Measurements from ENCODE around the gene TXNDC8. TPM values are rescaled to one million over a fixed set of nuclear protein-coding genes. Genes with fewer than 3 reads are reported as not detected.

The TXNDC8 gene
- total RNA-seq, 1 experiment from 2014 or later = not detected

DNA sequence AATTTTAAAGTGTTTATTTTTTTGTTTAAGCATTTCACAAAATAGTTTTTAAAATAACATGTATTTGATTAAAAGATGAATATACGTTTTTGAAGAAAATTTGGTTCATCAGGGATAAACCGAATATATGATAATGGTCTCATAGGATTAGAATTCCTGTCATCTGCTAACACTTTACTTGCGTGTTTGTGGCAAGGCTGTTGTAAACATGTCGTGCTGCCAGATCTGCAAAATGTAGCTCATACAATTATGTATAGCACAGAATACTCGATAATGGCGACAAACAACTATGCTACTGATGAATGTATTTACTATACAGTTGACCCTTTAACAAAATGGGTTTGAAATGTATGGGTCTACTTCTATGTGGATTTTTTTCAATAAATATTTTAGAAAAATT, 7.2 kb upstream of the TXNDC8 start:
- H3K9me3 ChIP-seq (ENCODE audit: control insufficient read depth in 1 of 2, insufficient read depth in 1 of 2, low read depth in 1 of 2, low read length in 2 of 2) = no peaks in the 10 kb centered on the region
- no peaks in the 10 kb centered on the region for H3K4me1 ChIP-seq (ENCODE audit: control insufficient read depth in 1 of 2, insufficient read depth in 2 of 2, low read length in 2 of 2)
- intact Hi-C loops (cut with micrococcal nuclease) = no loop called here
- H2AFZ ChIP-seq (ENCODE audit: low read depth, low read length, poor library complexity, severe bottlenecking) = no peak overlapping the region
- no peak for TF ChIP-seq ZFX (IDR thresholded peaks at IDR 0.05)
- TF ChIP-seq SP1 (IDR thresholded peaks at IDR 0.05; ENCODE audit: low read depth) = no peak
- no peak for TF ChIP-seq ATF3 (IDR thresholded peaks at IDR 0.05)
- no peak for TF ChIP-seq JUND (IDR thresholded peaks at IDR 0.05)
- no peak for TF ChIP-seq SIN3A (IDR thresholded peaks at IDR 0.05; ENCODE audit: low read depth)
- no peak for TF ChIP-seq FOSL1 (IDR thresholded peaks at IDR 0.05; ENCODE audit: low read depth)
- no peak for TF ChIP-seq YY1 (IDR thresholded peaks at IDR 0.05; ENCODE audit: extremely low read depth, insufficient replicate concordance, low read depth, low read length)
- TF ChIP-seq MAX (IDR thresholded peaks at IDR 0.05) = no peak
- TF ChIP-seq ZBTB33 (IDR thresholded peaks at IDR 0.05; ENCODE audit: extremely low read depth, insufficient replicate concordance, low read length) = no peak
- TF ChIP-seq TCF7L2 (IDR thresholded peaks at IDR 0.05; ENCODE audit: borderline replicate concordance, extremely low read depth, insufficient read depth, insufficient read length) = no peak
- no peak for TF ChIP-seq EGR1 (IDR thresholded peaks at IDR 0.05; ENCODE audit: low read depth)
- no peak for TF ChIP-seq SRF (IDR thresholded peaks at IDR 0.05; ENCODE audit: low read depth)
- TF ChIP-seq CEBPB (IDR thresholded peaks at IDR 0.05; ENCODE audit: low read depth) = no peak
- TF ChIP-seq CBX3 (IDR thresholded peaks at IDR 0.05; ENCODE audit: low read depth) = no peak
- TF ChIP-seq POLR2AphosphoS5 (IDR thresholded peaks at IDR 0.05; ENCODE audit: low read depth, low read length) = no peak
- TF ChIP-seq CTCF (IDR thresholded peaks at IDR 0.05 in 2 of 3, conservative IDR thresholded peaks at IDR 0.05 in 1 of 3; ENCODE audit: borderline replicate concordance in 1 of 3, insufficient read depth in 1 of 3, low read depth in 2 of 3, low read length in 2 of 3) = no peak
- no peak for TF ChIP-seq RAD21 (IDR thresholded peaks at IDR 0.05; ENCODE audit: low read depth)
- no peak for TF ChIP-seq EZH2 (IDR thresholded peaks at IDR 0.05)
- H3K79me2 ChIP-seq (ENCODE audit: insufficient read depth, low read length) = no peaks in the 10 kb centered on the region
- ATAC-seq (no peak), DNase-seq (ENCODE audit: low read depth, low spot score) (no peak)
- H4K20me1 ChIP-seq (ENCODE audit: insufficient read depth) = no peaks in the 10 kb centered on the region
- no TSS peak for BruUV-seq (replicated peaks)
- no peaks in the 10 kb centered on the region for H3K36me3 ChIP-seq (ENCODE audit: control insufficient read depth in 1 of 2, insufficient read depth in 2 of 2, low read length in 2 of 2)
- H3K27ac ChIP-seq (ENCODE audit: low read depth, low read length) = no peak overlapping the region
- H3K9me2 ChIP-seq (ENCODE audit: insufficient read depth) = no peaks in the 10 kb centered on the region
- RAD21 ChIA-PET (ENCODE audit: low non-redundant PET in 1 of 2, low total read pairs in 2 of 2, uncharacterized antibody in 2 of 2, unreplicated experiment in 2 of 2) = no interaction called here
- H3K4me2 ChIP-seq (ENCODE audit: low read length) = no peak overlapping the region
- no peak overlapping the region for H3K4me3 ChIP-seq (replicated peaks in 1 of 2; ENCODE audit: low read depth in 1 of 2, low read length in 2 of 2)
- no peaks in the 10 kb centered on the region for H3K27me3 ChIP-seq (ENCODE audit: insufficient read depth, low read length)
- no peak overlapping the region for H3K9ac ChIP-seq (ENCODE audit: low read length)
- CTCF ChIA-PET = no interaction called here
- POLR2A ChIA-PET = no interaction called here

Measured in HCT116 (cell line).